ENCODE measurements around the gene SMIM28.

- no peak for TF ChIP-seq CTCF (conservative IDR thresholded peaks at IDR 0.05; ENCODE audit: low read length)
- no peak for TF ChIP-seq EZH2phosphoT487 (IDR thresholded peaks at IDR 0.05; ENCODE audit: borderline replicate concordance, low read depth, low read length)
Observed at GRCh38 chr6:138330763-138331162, 46.9 kb upstream of the SMIM28 start.

All from OCI-LY7 (cell line).